ENCODE data around the gene LYL1. TPM values are rescaled to one million over a fixed set of nuclear protein-coding genes. Genes with fewer than 3 reads are reported as not detected.

The LYL1 gene
- total and polyA plus RNA-seq, 2 donors (not counting 1 experiment from before 2014, with no cell fraction given): 112 to 125 TPM

DNA sequence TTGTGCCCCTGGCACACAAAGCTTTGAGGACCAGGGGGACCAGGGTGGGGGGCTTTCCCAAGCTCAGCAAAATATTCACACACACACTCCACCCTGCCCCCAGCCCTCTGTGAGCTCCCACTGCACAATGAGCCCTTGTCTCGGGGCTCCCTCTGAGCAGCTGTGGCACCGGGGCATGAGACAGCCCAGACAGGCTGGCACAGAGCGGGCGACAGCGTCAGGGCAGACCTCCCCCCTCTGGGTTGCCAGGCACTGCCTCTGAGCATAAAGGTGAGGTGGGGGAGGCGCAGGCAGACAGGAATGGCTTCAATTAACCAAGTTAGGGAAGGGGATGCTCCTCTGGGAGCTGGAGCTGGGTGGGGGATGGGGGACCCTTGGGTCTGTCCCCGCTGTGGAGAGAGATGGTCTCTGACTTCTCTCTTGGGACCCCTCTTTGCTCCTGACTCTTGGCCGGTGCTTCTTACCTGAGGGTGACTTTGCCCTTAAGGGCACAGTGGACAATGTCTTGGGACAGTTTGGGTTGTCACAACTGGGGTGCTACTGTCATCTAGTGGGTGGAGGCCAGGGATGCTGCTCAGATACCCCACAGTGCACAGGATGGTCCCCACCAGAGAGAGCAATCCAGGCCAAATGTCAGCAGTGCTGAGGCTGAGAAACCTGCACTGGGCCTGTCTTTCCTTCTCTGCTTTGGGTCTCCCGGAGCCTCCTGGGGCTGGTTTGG lies 30.3 kb downstream of the LYL1 start:
- Mint-ChIP-seq H3K27ac (no peak overlapping the region), H3K4me1 (no peaks in the 10 kb centered on the region), H3K4me3 (no peak overlapping the region), H3K27me3 (peaks cover 12% of the 10 kb centered on the region), H3K9me3 (ENCODE audit: insufficient read depth) (no peaks in the 10 kb centered on the region)
- H3K27ac ChIP-seq (ENCODE audit: low read length in 2 of 2): no peak overlapping the region
- POLR2A ChIA-PET: no interaction called here
- H3K79me2 ChIP-seq (ENCODE audit: control insufficient read depth, insufficient read depth, low read length): no peaks in the 10 kb centered on the region
- H3K27me3 ChIP-seq (replicated peaks in 1 of 4; ENCODE audit: control extremely low read depth in 1 of 4, control insufficient read depth in 3 of 4, insufficient read depth in 4 of 4, low read length in 3 of 4): no peaks in the 10 kb centered on the region
- TF ChIP-seq, protein P1, sequence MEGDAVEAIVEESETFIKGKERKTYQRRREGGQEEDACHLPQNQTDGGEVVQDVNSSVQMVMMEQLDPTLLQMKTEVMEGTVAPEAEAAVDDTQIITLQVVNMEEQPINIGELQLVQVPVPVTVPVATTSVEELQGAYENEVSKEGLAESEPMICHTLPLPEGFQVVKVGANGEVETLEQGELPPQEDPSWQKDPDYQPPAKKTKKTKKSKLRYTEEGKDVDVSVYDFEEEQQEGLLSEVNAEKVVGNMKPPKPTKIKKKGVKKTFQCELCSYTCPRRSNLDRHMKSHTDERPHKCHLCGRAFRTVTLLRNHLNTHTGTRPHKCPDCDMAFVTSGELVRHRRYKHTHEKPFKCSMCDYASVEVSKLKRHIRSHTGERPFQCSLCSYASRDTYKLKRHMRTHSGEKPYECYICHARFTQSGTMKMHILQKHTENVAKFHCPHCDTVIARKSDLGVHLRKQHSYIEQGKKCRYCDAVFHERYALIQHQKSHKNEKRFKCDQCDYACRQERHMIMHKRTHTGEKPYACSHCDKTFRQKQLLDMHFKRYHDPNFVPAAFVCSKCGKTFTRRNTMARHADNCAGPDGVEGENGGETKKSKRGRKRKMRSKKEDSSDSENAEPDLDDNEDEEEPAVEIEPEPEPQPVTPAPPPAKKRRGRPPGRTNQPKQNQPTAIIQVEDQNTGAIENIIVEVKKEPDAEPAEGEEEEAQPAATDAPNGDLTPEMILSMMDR (IDR thresholded peaks at IDR 0.05): no peak
- no peak for TF ChIP-seq EZH2 (IDR thresholded peaks at IDR 0.05; ENCODE audit: borderline replicate concordance, insufficient read depth, low read depth, low read length, poor library complexity, severe bottlenecking)
- CTCF ChIA-PET: interaction anchor here (0.5 to 1.6 kb wide), 3 partner anchors 14 to 205 kb away, joined by 3 to 4 read pairs (median 4); no protein-coding TSS in a partner anchor
- H3K4me1 ChIP-seq (ENCODE audit: control insufficient read depth in 2 of 2, insufficient read depth in 2 of 2, low read length in 2 of 2): no peaks in the 10 kb centered on the region
- H3K4me3 ChIP-seq (ENCODE audit: control extremely low read depth in 1 of 5, extremely low read depth in 1 of 5, insufficient read depth in 1 of 5, low read depth in 2 of 5, low read length in 4 of 5): no peak overlapping the region
- H3K4me2 ChIP-seq (replicated peaks; ENCODE audit: low read depth, low read length, poor library complexity, severe bottlenecking): no peak overlapping the region
- H3K36me3 ChIP-seq (replicated peaks in 1 of 2; ENCODE audit: control extremely low read depth in 1 of 2, control insufficient read depth in 1 of 2, extremely low read depth in 1 of 2, insufficient read depth in 2 of 2, low read length in 1 of 2): no peaks in the 10 kb centered on the region
- H3K9ac ChIP-seq (ENCODE audit: low read length): no peak overlapping the region
- 80% methylated on average over 9 of the region's 9 CpGs for WGBS (ENCODE audit: insufficient coverage)
- ATAC-seq (ENCODE audit: low read depth) (no peak), DNase-seq (no peak)
- H2AFZ ChIP-seq (ENCODE audit: insufficient read depth, low read depth, low read length, poor library complexity, severe bottlenecking): no peak overlapping the region
- intact Hi-C loops (cut with micrococcal nuclease): no loop called here
- H3K9me3 ChIP-seq (ENCODE audit: control extremely low read depth in 1 of 3, control insufficient read depth in 2 of 3, insufficient read depth in 1 of 3, low read length in 2 of 3): no peaks in the 10 kb centered on the region
- H4K20me1 ChIP-seq (ENCODE audit: control insufficient read depth, insufficient read depth, low read length, poor library complexity, severe bottlenecking): no peaks in the 10 kb centered on the region

DNA sequence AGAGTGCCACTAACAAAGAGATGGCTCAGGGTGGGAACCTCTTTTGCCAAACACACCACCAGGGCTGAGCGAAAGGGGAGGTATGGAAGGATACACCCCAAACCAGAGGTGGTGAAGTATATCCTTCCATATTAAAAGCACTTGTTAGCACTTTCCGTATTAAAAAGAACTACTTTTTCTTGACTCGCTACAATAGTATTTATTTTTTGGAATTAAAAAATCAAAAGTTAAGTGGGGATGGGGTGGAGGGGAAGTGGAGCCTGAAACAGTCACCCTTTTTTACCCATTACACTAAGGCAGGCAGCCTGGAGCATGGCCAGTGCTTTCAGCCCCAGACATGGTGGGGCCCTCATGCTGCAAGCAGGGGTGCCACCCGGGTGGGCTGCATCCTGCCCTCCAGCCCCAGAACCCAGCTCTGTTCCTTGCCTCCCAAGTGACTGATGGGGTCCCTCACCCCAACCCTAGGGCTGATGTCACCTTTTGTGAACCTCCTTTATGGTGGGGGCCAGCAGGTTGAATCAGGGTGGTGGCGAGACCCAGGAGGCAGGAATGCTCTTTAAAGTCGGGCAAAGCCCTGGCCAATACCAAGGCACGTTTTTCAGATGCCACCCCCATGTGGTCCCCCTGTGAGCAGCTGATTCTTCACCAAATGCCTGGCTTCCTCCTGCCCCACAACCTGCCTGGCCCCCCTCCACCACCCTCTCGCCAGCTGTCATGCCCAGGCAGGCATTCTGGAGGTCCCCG lies 31.0 kb downstream of the LYL1 start:
- Histone ChIP-seq H3K4me3 (ENCODE audit: control extremely low read depth in 1 of 5, extremely low read depth in 1 of 5, insufficient read depth in 1 of 5, low read depth in 2 of 5, low read length in 4 of 5) (no peak overlapping the region), H3K27me3 (replicated peaks in 1 of 4; ENCODE audit: control extremely low read depth in 1 of 4, control insufficient read depth in 3 of 4, insufficient read depth in 4 of 4, low read length in 3 of 4) (no peaks in the 10 kb centered on the region), H4K20me1 (ENCODE audit: control insufficient read depth, insufficient read depth, low read length, poor library complexity, severe bottlenecking) (no peaks in the 10 kb centered on the region), H3K4me1 (ENCODE audit: control insufficient read depth in 2 of 2, insufficient read depth in 2 of 2, low read length in 2 of 2) (no peaks in the 10 kb centered on the region), H3K27ac (ENCODE audit: low read length in 2 of 2) (no peak overlapping the region), H3K36me3 (replicated peaks in 1 of 2; ENCODE audit: control extremely low read depth in 1 of 2, control insufficient read depth in 1 of 2, extremely low read depth in 1 of 2, insufficient read depth in 2 of 2, low read length in 1 of 2) (no peaks in the 10 kb centered on the region), H3K9me3 (ENCODE audit: control extremely low read depth in 1 of 3, control insufficient read depth in 2 of 3, insufficient read depth in 1 of 3, low read length in 2 of 3) (no peaks in the 10 kb centered on the region), H3K4me2 (replicated peaks; ENCODE audit: low read depth, low read length, poor library complexity, severe bottlenecking) (no peak overlapping the region), H2AFZ (ENCODE audit: insufficient read depth, low read depth, low read length, poor library complexity, severe bottlenecking) (no peak overlapping the region), H3K79me2 (ENCODE audit: control insufficient read depth, insufficient read depth, low read length) (no peaks in the 10 kb centered on the region), H3K9ac (ENCODE audit: low read length) (no peak overlapping the region)
- Mint-ChIP-seq H3K4me1 (no peaks in the 10 kb centered on the region), H3K27ac (no peak overlapping the region), H3K4me3 (no peak overlapping the region), H3K9me3 (ENCODE audit: insufficient read depth) (no peaks in the 10 kb centered on the region), H3K27me3 (peaks cover 12% of the 10 kb centered on the region)
- DNase-seq (no peak), ATAC-seq (ENCODE audit: low read depth) (no peak)
- POLR2A ChIA-PET: no interaction called here
- WGBS (ENCODE audit: insufficient coverage): 43% methylated on average over 7 of the region's 9 CpGs
- intact Hi-C loops (cut with micrococcal nuclease): no loop called here
- TF ChIP-seq EZH2 (IDR thresholded peaks at IDR 0.05; ENCODE audit: borderline replicate concordance, insufficient read depth, low read depth, low read length, poor library complexity, severe bottlenecking): no peak
- TF ChIP-seq, protein P1 (IDR thresholded peaks at IDR 0.05): no peak
- CTCF ChIA-PET: interaction anchor here (1.2 kb wide), 1 partner anchor 17 kb away, joined by 3 read pairs; no protein-coding TSS in a partner anchor
